ENCODE data around the gene ABCB9.

ABCB9 gene

GRCh38 chr12:122994781-122995502 is 28.7 kb upstream of the ABCB9 start:
- DNase-seq (ENCODE audit: low read depth), result no peak

GRCh38 chr12:122994140-122994675 is 27.9 kb upstream of the ABCB9 start:
- no peak for DNase-seq (ENCODE audit: low read depth)

GRCh38 chr12:122992386-122992785 is 26.1 kb upstream of the ABCB9 start:
- no peak for DNase-seq (ENCODE audit: low read depth)

- DNase-seq (ENCODE audit: low read depth), result no peak
Measured at GRCh38 chr12:122991623-122992275, 25.5 kb upstream of the ABCB9 start.

- no peak for DNase-seq (ENCODE audit: low read depth)
Measured at GRCh38 chr12:122990961-122991622, 24.8 kb upstream of the ABCB9 start.

- DNase-seq (ENCODE audit: low read depth), result no peak
Measured at GRCh38 chr12:122990561-122990960, 24.3 kb upstream of the ABCB9 start.

- no peak for DNase-seq (ENCODE audit: low read depth)
Measured at GRCh38 chr12:122989874-122990419, 23.7 kb upstream of the ABCB9 start.

- no peak for DNase-seq (ENCODE audit: low read depth)
Measured at GRCh38 chr12:122989225-122989839, 23.1 kb upstream of the ABCB9 start.

- DNase-seq (ENCODE audit: low read depth), result no peak
Measured at GRCh38 chr12:122988612-122989212, 22.4 kb upstream of the ABCB9 start.

- DNase-seq (ENCODE audit: low read depth), result no peak
Measured at GRCh38 chr12:122988036-122988435, 21.8 kb upstream of the ABCB9 start.

GRCh38 chr12:122987086-122987951 is 21.1 kb upstream of the ABCB9 start:
- DNase-seq (ENCODE audit: low read depth), result no peak

- no peak for DNase-seq (ENCODE audit: low read depth)
Measured at GRCh38 chr12:122986258-122986871, 20.1 kb upstream of the ABCB9 start.

GRCh38 chr12:122985338-122986257 is 19.3 kb upstream of the ABCB9 start:
- no peak for DNase-seq (ENCODE audit: low read depth)

GRCh38 chr12:122984612-122985337 is 18.5 kb upstream of the ABCB9 start:
- no peak for DNase-seq (ENCODE audit: low read depth)

GRCh38 chr12:122983789-122984515 is 17.7 kb upstream of the ABCB9 start:
- no peak for DNase-seq (ENCODE audit: low read depth)

- no peak for DNase-seq (ENCODE audit: low read depth)
Measured at GRCh38 chr12:122982963-122983788, 16.9 kb upstream of the ABCB9 start.

GRCh38 chr12:122982477-122982815 is 16.2 kb upstream of the ABCB9 start:
- no peak for DNase-seq (ENCODE audit: low read depth)
